Activated naive CD4-positive, alpha-beta T cell treated with anti-CD3 and anti-CD28 coated beads, Interleukin-2, amount 10 ng/mL, durations not matched to agents 7 days and 5 days (primary cell): Measurements from ENCODE around the gene KLHL29.
"Not testable (repeated sequence)": the region's sequence is repeated elsewhere in the genome, so short reads cannot be mapped to it uniquely, and the experiment has no call there.

Source experiments
- CTCF ChIA-PET: fragments of 350-600 bp; sonication (Branson Sonifier 250); formaldehyde crosslinking; loops from one replicate; lab custom pipeline; 2021; ENCODE audit warnings: antibody characterized with exemption; lab: Charles Lee
- DNase-seq: peaks from one replicate; pipeline ENCODE4 v3.0.0-alpha.2; 2020
- H3K27ac Mint-ChIP-seq: one replicate; pipeline ENCODE4 v1.8.0; 2021; ENCODE audit warnings: mild to moderate bottlenecking, moderate library complexity, mixed read lengths
- H3K27me3 Mint-ChIP-seq: one replicate; pipeline ENCODE4 v1.8.0; 2021; ENCODE audit warnings: mild to moderate bottlenecking, mixed read lengths
- H3K36me3 Mint-ChIP-seq: one replicate; pipeline ENCODE4 v1.8.0; 2021; ENCODE audit warnings: mixed read lengths
- H3K4me1 Mint-ChIP-seq: one replicate; pipeline ENCODE4 v1.8.0; 2021; ENCODE audit warnings: mixed read lengths
- H3K4me3 Mint-ChIP-seq: one replicate; pipeline ENCODE4 v1.8.0; 2021; ENCODE audit warnings: mild to moderate bottlenecking, moderate library complexity, mixed read lengths
- H3K9me3 Mint-ChIP-seq: one replicate; pipeline ENCODE4 v1.8.0; 2021; ENCODE audit warnings: mixed read lengths

Gene KLHL29

DNA sequence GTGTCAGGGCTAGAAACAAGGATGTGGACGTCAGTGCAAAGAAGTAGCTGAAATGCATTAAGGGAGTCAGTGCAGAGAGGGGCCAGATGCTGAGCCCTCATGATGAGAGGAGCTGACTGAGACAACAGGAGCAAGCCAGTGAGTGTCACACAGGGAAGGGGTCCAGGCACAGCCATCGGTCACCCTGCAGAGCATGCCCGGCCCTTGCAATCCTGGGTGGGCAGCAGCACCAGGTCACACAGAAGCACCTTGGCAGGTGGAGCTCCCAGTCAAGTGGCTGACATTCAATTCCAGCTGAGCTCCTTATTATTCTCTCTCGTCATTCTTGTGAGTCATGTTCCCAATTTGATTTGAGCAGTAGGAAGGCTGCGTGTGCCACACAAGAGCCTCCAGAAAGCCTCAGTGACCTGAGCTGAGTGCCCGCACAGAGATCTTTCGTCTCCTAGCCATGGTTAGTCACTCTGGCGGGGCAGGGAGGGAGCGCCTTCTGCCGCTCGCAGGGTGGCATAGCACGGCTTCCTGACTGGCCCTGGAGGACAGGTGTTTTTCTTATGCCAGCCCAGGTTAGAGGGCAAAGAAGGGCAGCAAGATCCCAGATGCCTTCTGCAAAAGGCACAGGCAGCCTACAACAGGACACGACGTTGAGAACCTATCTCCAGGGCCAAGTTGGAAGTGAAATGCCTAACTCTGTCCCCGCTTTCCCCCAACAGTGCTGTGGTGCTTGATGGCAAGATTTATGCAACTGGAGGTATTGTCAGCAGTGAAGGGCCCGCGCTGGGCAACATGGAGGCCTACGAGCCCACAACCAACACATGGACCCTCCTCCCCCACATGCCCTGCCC is 321.0 kb downstream of the KLHL29 start:
- H3K4me3 Mint-ChIP-seq: no peak overlapping the region
- no peaks in the 10 kb centered on the region for H3K4me1 Mint-ChIP-seq
- H3K27ac Mint-ChIP-seq: no peak overlapping the region
- peaks cover 7% of the 10 kb centered on the region for H3K36me3 Mint-ChIP-seq
- no peak for DNase-seq
- H3K9me3 Mint-ChIP-seq: no peaks in the 10 kb centered on the region
- CTCF ChIA-PET: no interaction called here
- no peaks in the 10 kb centered on the region for H3K27me3 Mint-ChIP-seq

GRCh38 chr2:23706613-23707078 is 321.7 kb downstream of the KLHL29 start:
- Mint-ChIP-seq H3K9me3 (no peaks in the 10 kb centered on the region), H3K4me3 (no peak overlapping the region), H3K27me3 (no peaks in the 10 kb centered on the region), H3K36me3 (peaks cover 7% of the 10 kb centered on the region), H3K27ac (no peak overlapping the region), H3K4me1 (no peaks in the 10 kb centered on the region)
- no peak for DNase-seq
- CTCF ChIA-PET: no interaction called here

- Mint-ChIP-seq H3K9me3 (no peaks in the 10 kb centered on the region), H3K4me3 (no peak overlapping the region), H3K27me3 (no peaks in the 10 kb centered on the region), H3K36me3 (peaks cover 7% of the 10 kb centered on the region), H3K4me1 (no peaks in the 10 kb centered on the region), H3K27ac (no peak overlapping the region)
- CTCF ChIA-PET: no interaction called here
- DNase-seq: no peak
Observed at GRCh38 chr2:23707096-23707495, 322.1 kb downstream of the KLHL29 start.

DNA sequence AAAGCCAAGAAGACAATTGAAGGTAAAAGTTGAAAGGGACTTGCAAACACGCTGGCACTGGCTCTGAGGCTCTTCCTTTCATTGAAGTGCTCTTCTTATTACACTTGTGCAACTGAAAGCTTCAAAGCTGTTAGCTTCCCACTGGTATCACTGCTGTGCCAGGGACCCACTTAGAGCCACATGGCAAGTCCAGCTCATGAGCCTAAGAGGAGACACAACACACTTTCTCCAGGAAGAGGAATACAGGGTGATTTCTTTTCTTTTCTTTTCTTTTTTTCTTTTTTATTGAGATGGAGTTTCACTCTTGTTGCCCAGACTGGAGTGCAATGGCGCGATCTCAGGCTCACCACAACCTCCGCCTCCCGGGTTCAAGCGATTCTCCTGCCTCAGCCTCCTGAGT is 323.8 kb downstream of the KLHL29 start:
- Mint-ChIP-seq H3K4me3 (no peak overlapping the region), H3K4me1 (no peaks in the 10 kb centered on the region), H3K27ac (no peak overlapping the region), H3K9me3 (no peaks in the 10 kb centered on the region), H3K27me3 (no peaks in the 10 kb centered on the region), H3K36me3 (peaks cover 7% of the 10 kb centered on the region)
- CTCF ChIA-PET: no interaction called here
- DNase-seq: no peak

DNA sequence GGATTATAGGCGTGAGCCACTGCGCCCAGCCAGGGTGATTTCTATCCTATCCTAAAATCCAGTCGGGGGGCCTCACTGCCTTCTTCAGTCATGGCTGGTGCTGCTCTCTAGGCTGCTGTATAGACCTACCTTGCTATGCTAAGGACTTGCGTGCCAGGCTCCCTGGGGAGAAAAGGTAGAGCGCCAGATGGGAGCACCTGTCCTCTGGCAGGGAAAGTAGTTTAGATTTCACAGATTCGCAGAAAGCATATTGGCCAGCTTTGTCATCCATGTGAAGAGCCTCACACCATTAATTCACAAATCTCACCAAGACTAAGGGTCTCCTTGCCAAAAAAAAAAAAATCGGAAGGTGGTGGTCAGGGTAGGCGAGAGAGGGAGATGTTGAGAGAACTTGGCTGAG is 324.3 kb downstream of the KLHL29 start:
- DNase-seq: no peak
- peaks cover 7% of the 10 kb centered on the region for H3K36me3 Mint-ChIP-seq
- H3K27ac Mint-ChIP-seq: no peak overlapping the region
- no peaks in the 10 kb centered on the region for H3K27me3 Mint-ChIP-seq
- H3K4me1 Mint-ChIP-seq: no peaks in the 10 kb centered on the region
- CTCF ChIA-PET: no interaction called here
- H3K9me3 Mint-ChIP-seq: no peaks in the 10 kb centered on the region
- H3K4me3 Mint-ChIP-seq: no peak overlapping the region

DNA sequence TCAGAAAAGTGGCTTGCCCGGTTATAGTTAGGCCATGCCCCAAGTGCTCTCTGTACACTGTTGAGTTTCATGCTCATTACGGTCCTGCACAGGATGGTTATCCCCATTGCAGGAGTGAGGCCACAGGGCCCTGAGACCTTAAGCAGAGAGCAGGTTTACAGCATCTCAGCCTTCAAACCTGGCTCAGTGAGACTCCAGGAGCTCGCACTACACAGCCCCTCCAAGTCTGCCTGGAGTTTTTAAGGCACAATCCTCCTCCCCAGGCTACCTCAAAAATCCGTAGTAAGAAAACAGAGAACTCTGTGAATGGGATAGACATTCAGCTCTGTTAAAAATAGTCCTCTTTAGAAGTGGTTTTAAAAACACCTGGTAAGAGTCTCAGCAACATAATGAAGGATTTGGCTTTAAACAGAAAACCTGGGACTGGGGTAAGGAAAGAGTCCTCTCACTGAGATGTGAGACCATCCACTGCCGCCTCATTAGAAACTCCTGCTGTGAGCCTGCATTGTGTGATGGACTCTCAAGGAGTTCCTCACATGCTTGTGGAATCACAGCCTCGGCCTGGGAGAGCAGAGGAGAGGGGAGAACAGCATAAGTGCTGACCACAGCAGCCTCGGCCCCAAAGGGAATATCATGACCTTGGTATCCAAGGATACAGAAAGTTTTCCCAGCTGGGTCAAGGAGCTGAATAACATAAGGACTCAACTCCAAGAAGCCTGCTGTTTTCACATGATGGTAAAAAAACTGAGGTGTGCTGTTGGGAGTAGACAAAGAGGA is 327.2 kb downstream of the KLHL29 start:
- H3K36me3 Mint-ChIP-seq: peaks cover 7% of the 10 kb centered on the region
- no peak overlapping the region for H3K4me3 Mint-ChIP-seq
- CTCF ChIA-PET: no interaction called here
- no peaks in the 10 kb centered on the region for H3K9me3 Mint-ChIP-seq
- no peaks in the 10 kb centered on the region for H3K4me1 Mint-ChIP-seq
- DNase-seq: no peak
- no peaks in the 10 kb centered on the region for H3K27me3 Mint-ChIP-seq
- no peak overlapping the region for H3K27ac Mint-ChIP-seq

- no peak for DNase-seq
- Mint-ChIP-seq H3K4me3 (no peak overlapping the region), H3K36me3 (peaks cover 7% of the 10 kb centered on the region), H3K27me3 (no peaks in the 10 kb centered on the region), H3K27ac (no peak overlapping the region), H3K9me3 (no peaks in the 10 kb centered on the region), H3K4me1 (no peaks in the 10 kb centered on the region)
- CTCF ChIA-PET: no interaction called here
Observed at GRCh38 chr2:23712756-23713151, 327.8 kb downstream of the KLHL29 start.

GRCh38 chr2:23713351-23713750 is 328.4 kb downstream of the KLHL29 start:
- CTCF ChIA-PET: no interaction called here
- Mint-ChIP-seq H3K4me3 (no peak overlapping the region), H3K27ac (no peak overlapping the region), H3K4me1 (no peaks in the 10 kb centered on the region), H3K36me3 (peaks cover 7% of the 10 kb centered on the region), H3K9me3 (no peaks in the 10 kb centered on the region), H3K27me3 (no peaks in the 10 kb centered on the region)
- no peak for DNase-seq

- peaks cover 27% of the 10 kb centered on the region for H3K36me3 Mint-ChIP-seq
- peaks cover 19% of the 10 kb centered on the region for H3K9me3 Mint-ChIP-seq
- CTCF ChIA-PET: no interaction called here
- no peaks in the 10 kb centered on the region for H3K4me1 Mint-ChIP-seq
- DNase-seq: no peak
- no peak overlapping the region for H3K27ac Mint-ChIP-seq
- no peaks in the 10 kb centered on the region for H3K27me3 Mint-ChIP-seq
- no peak overlapping the region for H3K4me3 Mint-ChIP-seq
Observed at GRCh38 chr2:23718931-23719700, 334.1 kb downstream of the KLHL29 start.

- Mint-ChIP-seq H3K36me3 (peaks cover 29% of the 10 kb centered on the region), H3K27ac (no peak overlapping the region), H3K9me3 (peaks cover 22% of the 10 kb centered on the region), H3K27me3 (no peaks in the 10 kb centered on the region), H3K4me1 (no peaks in the 10 kb centered on the region), H3K4me3 (no peak overlapping the region)
- CTCF ChIA-PET: no interaction called here
- no peak for DNase-seq
Observed at GRCh38 chr2:23719716-23720115, 334.7 kb downstream of the KLHL29 start.

GRCh38 chr2:23720705-23721453 is 335.9 kb downstream of the KLHL29 start:
- no peak overlapping the region for H3K27ac Mint-ChIP-seq
- H3K4me3 Mint-ChIP-seq: no peak overlapping the region
- no peaks in the 10 kb centered on the region for H3K4me1 Mint-ChIP-seq
- no peak for DNase-seq
- no peaks in the 10 kb centered on the region for H3K27me3 Mint-ChIP-seq
- peaks cover 22% of the 10 kb centered on the region for H3K9me3 Mint-ChIP-seq
- H3K36me3 Mint-ChIP-seq: peaks cover 36% of the 10 kb centered on the region
- CTCF ChIA-PET: no interaction called here

DNA sequence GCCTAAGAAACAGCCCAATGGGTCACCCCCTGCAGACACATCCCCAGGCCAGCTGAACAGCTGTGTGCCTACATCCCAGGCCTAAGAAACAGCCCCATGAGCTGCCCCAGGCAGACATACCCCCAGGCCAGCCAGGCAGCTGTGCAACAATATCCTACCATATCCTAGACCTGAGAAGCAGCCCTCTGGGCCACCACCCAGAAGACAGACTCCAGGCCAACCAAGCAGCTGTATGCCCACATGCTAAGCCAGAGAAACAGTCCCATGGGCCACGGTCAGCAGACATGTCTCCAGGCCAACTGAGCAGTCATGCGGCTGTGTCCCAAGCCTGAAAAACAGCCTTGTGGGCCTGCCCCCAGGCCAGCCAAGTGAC is 336.5 kb downstream of the KLHL29 start:
- Mint-ChIP-seq H3K27ac (no peak overlapping the region), H3K4me1 (no peaks in the 10 kb centered on the region), H3K36me3 (peaks cover 37% of the 10 kb centered on the region), H3K9me3 (peaks cover 22% of the 10 kb centered on the region), H3K4me3 (no peak overlapping the region), H3K27me3 (no peaks in the 10 kb centered on the region)
- no peak for DNase-seq
- CTCF ChIA-PET: no interaction called here

GRCh38 chr2:23722255-23722654 is 337.3 kb downstream of the KLHL29 start:
- Mint-ChIP-seq H3K27me3 (no peaks in the 10 kb centered on the region), H3K9me3 (peaks cover 22% of the 10 kb centered on the region), H3K36me3 (peaks cover 37% of the 10 kb centered on the region), H3K4me1 (no peaks in the 10 kb centered on the region), H3K27ac (no peak overlapping the region), H3K4me3 (no peak overlapping the region)
- no peak for DNase-seq
- CTCF ChIA-PET: no interaction called here

- H3K27ac Mint-ChIP-seq, DNase-seq, H3K27me3 Mint-ChIP-seq, H3K4me1 Mint-ChIP-seq, CTCF ChIA-PET, H3K4me3 Mint-ChIP-seq: not testable (repeated sequence)
- H3K36me3 Mint-ChIP-seq: peaks cover 37% of the 10 kb centered on the region
- H3K9me3 Mint-ChIP-seq: peaks cover 22% of the 10 kb centered on the region
Observed at GRCh38 chr2:23723029-23723428, 338.1 kb downstream of the KLHL29 start.
